ENCODE results near the gene PDZD2. TPM values are rescaled to one million over a fixed set of nuclear protein-coding genes. Genes with fewer than 3 reads are reported as not detected.

The PDZD2 gene
- total RNA-seq, 1 donor from 2014 or later = 6.7 TPM

DNA sequence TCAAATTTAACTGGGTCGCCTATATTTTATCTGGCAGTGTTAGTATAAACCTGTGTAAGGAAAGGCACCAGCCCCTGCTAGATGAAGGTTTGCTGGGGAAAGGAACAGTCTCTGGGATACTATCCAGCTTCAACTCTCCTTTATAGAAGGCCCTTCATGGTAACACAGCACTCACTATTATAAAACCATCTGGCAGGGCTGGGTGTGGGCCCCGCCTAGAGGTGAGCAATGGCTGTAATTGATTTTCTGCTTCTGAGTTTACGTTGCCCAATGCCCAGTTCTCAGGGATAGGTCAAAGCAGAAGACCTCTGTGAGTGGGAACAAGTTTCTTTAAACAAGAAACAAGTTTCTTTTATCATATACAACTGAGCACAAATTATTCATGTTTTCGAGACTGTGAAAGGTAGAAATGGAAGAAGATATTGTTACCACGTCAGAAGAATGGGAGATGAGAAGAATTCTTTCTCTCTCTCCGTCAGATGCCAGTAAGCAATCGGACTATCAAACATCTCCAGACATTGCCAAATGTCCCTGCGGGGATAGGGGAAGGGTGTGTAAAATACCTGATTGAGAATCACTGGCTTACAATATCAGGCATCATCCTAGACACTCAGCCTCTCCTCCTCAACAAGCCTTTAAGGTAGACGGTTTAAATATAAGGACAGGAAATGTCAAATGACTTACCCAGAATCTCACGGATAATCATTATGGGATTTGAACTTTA is 205.9 kb downstream of the PDZD2 start:
- no peak for DNase-seq (ENCODE audit: low read depth)
- H3K4me3 ChIP-seq (ENCODE audit: low read depth, low read length) = no peak overlapping the region

DNA sequence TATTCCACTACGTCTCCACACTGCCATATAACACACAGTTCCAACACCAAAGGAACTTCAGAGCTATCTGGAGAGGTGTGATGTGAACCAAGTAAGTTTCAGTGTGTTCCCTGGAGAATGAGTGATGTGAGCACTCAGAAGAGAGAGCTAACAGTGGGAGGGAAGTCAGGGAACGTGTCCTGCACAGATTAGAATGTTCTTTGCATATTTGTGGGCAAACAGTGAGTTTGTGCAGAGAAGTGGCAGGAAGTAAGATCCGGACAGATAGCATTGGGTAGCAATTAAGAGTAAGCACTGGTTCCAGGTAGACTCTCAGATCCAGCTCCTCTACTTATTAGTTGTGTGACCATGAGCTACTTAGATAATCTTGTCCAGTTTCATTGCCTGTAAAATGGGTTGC is 206.4 kb downstream of the PDZD2 start:
- no peak for DNase-seq (ENCODE audit: low read depth)
- Histone ChIP-seq H3K4me3 (ENCODE audit: low read depth, low read length) (no peak overlapping the region), H3K27me3 (ENCODE audit: control insufficient read depth, insufficient read depth, low read length) (no peaks in the 10 kb centered on the region), H3K36me3 (ENCODE audit: control insufficient read depth, insufficient read depth, low read length) (no peaks in the 10 kb centered on the region)
- TF ChIP-seq, protein P1, sequence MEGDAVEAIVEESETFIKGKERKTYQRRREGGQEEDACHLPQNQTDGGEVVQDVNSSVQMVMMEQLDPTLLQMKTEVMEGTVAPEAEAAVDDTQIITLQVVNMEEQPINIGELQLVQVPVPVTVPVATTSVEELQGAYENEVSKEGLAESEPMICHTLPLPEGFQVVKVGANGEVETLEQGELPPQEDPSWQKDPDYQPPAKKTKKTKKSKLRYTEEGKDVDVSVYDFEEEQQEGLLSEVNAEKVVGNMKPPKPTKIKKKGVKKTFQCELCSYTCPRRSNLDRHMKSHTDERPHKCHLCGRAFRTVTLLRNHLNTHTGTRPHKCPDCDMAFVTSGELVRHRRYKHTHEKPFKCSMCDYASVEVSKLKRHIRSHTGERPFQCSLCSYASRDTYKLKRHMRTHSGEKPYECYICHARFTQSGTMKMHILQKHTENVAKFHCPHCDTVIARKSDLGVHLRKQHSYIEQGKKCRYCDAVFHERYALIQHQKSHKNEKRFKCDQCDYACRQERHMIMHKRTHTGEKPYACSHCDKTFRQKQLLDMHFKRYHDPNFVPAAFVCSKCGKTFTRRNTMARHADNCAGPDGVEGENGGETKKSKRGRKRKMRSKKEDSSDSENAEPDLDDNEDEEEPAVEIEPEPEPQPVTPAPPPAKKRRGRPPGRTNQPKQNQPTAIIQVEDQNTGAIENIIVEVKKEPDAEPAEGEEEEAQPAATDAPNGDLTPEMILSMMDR (IDR thresholded peaks at IDR 0.05; ENCODE audit: insufficient read depth, low read length, poor library complexity, severe bottlenecking) = no peak

More for the DNA sequence above, 205.9 kb downstream of the PDZD2 start:
- TF ChIP-seq, protein P1 (IDR thresholded peaks at IDR 0.05; ENCODE audit: insufficient read depth, low read length, poor library complexity, severe bottlenecking) = no peak
- no peaks in the 10 kb centered on the region for H3K27me3 ChIP-seq (ENCODE audit: control insufficient read depth, insufficient read depth, low read length)
- no peaks in the 10 kb centered on the region for H3K36me3 ChIP-seq (ENCODE audit: control insufficient read depth, insufficient read depth, low read length)

DNA sequence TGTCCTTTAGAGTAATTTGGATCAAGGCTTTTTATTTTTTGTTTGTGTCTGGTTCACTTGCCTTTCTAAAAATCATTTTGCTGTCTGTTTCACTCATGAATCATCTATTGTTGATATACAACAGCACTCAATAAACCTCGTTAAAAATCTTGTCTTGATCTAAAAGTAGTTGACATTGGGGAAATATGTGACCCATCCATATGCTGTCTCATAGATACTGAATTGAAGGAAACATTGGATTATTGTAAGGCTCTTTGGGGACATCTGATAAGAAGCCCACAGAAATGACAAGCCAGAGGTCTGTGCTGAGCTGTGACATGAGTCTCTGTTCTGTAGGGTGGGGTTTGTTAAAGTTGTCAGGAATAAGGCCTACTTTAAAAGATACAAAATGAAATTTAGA is 208.0 kb downstream of the PDZD2 start:
- Histone ChIP-seq H3K36me3 (ENCODE audit: control insufficient read depth, insufficient read depth, low read length) (no peaks in the 10 kb centered on the region), H3K4me3 (ENCODE audit: low read depth, low read length) (no peak overlapping the region), H3K27me3 (ENCODE audit: control insufficient read depth, insufficient read depth, low read length) (no peaks in the 10 kb centered on the region)
- no peak for DNase-seq (ENCODE audit: low read depth)
- TF ChIP-seq, protein P1 (IDR thresholded peaks at IDR 0.05; ENCODE audit: insufficient read depth, low read length, poor library complexity, severe bottlenecking) = no peak

DNA sequence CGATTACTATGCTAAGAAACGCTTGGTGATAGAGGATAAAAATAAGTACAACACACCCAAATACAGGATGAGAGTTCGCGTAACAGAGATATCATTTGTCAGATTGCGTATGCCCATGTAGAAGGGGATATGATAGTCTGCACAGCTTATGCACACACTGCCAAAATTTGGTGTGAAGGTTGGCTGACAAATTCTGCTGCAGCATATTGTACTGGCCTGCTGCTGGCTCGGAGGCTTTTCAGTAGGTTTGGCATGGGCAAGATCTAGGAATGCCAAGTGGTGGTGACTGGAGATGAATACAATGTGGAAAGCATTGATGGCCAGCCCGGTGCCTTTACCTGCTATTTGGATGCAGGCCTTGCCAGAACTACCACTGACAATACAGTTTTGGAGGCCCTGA is 208.4 kb downstream of the PDZD2 start:
- TF ChIP-seq, protein P1 (IDR thresholded peaks at IDR 0.05; ENCODE audit: insufficient read depth, low read length, poor library complexity, severe bottlenecking) = no peak
- no peak for DNase-seq (ENCODE audit: low read depth)
- H3K4me3 ChIP-seq (ENCODE audit: low read depth, low read length) = no peak overlapping the region
- H3K27me3 ChIP-seq (ENCODE audit: control insufficient read depth, insufficient read depth, low read length) = no peaks in the 10 kb centered on the region
- H3K36me3 ChIP-seq (ENCODE audit: control insufficient read depth, insufficient read depth, low read length) = no peaks in the 10 kb centered on the region

DNA sequence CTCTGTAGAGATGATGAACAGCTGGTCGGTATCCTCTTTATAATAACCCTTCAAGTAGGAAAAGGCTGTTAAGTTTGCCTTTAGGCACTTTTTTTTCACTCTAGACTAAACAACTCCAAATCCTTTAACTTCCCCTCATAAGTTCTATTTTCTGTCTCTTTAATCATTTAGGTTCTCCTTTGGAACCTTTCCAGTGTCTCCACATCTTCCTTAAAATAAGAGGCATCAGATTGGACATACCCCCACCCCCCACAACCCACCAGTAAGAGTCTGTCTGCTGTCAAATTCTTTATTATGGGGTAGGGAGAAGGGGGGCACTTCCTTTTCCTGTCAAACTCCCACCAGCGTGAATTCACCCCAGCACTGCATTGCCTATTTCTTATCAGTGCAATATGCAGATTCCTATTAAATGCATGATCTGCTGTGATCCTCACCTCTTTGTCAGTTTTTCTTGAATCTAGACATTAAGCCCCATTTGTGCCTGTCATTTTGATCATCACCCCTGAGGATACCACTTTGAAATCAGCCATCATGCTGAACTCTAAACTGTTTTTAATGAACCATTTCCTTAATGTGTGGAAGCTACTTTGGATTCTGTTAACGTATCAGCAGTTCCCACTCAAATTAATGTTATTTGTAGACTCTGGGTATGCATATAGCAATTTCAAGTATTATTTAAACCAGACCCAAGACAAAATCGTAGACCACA is 212.2 kb downstream of the PDZD2 start:
- H3K4me3 ChIP-seq (ENCODE audit: low read depth, low read length) = no peak overlapping the region
- DNase-seq (ENCODE audit: low read depth) = no peak
- no peaks in the 10 kb centered on the region for H3K36me3 ChIP-seq (ENCODE audit: control insufficient read depth, insufficient read depth, low read length)
- H3K27me3 ChIP-seq (ENCODE audit: control insufficient read depth, insufficient read depth, low read length) = no peaks in the 10 kb centered on the region
- TF ChIP-seq, protein P1 (IDR thresholded peaks at IDR 0.05; ENCODE audit: insufficient read depth, low read length, poor library complexity, severe bottlenecking) = no peak

Data from kidney epithelial cell (primary cell).